Measurements from ENCODE around the gene RASSF5. TPM values are rescaled to one million over a fixed set of nuclear protein-coding genes. Genes with fewer than 3 reads are reported as not detected.

The RASSF5 gene
- total and polyA plus RNA-seq, 9 of the 15 experiments (the other 6 are each of a cell fraction or from before 2014, with no cell fraction given) = 6.1 to 41.0 (median 25.2) TPM

GRCh38 chr1:206579747-206580437 lies 72.6 kb downstream of the RASSF5 start (continued):
- TF ChIP-seq HOMEZ (CRISPR knock-in tag; IDR thresholded peaks at IDR 0.05) (no peak), SRSF1 (IDR thresholded peaks at IDR 0.05; ENCODE audit: low read depth, low read length) (no peak), NRF1 (conservative IDR thresholded peaks at IDR 0.05 in 1 of 2, IDR thresholded peaks at IDR 0.05 in 1 of 2) (peak; percentile 38 to 63; a peak in 3 of 4 replicates), RNF219 (CRISPR knock-in tag; IDR thresholded peaks at IDR 0.05) (no peak), ZNF12 (CRISPR knock-in tag; IDR thresholded peaks at IDR 0.05) (0 out of 2 replicates have a peak, but pooled peaks have one; percentile 20), ZNF695 (CRISPR knock-in tag; IDR thresholded peaks at IDR 0.05) (no peak), TFAP4 (CRISPR knock-in tag; IDR thresholded peaks at IDR 0.05; ENCODE audit: borderline replicate concordance) (peak; percentile 46; the same call in 1 of the 2 replicates), PTTG1 (tag; IDR thresholded peaks at IDR 0.05; ENCODE audit: low read depth) (no peak), NR3C1 (CRISPR knock-in tag; IDR thresholded peaks at IDR 0.05) (no peak), BCLAF1 (IDR thresholded peaks at IDR 0.05; ENCODE audit: borderline replicate concordance in 1 of 2, control insufficient read depth in 1 of 2, low read depth in 2 of 2, low read length in 1 of 2) (no peak), FOXO4 (CRISPR knock-in tag; IDR thresholded peaks at IDR 0.05) (no peak), ZEB2 (IDR thresholded peaks at IDR 0.05) (no peak), CEBPZ (IDR thresholded peaks at IDR 0.05; ENCODE audit: borderline replicate concordance, low read depth, low read length) (no peak)

All from K562 (cell line).